HG03378 (cell line): ENCODE data around the gene PGAP6.
"Not testable (repeated sequence)": the region's sequence is repeated elsewhere in the genome, so short reads cannot be mapped to it uniquely, and the experiment has no call there.

ENCODE experiments used
- ATAC-seq: cut with Tn5 transposase; IDR thresholded peaks from one replicate; pipeline ENCODE4 v1.9.1; 2021; ENCODE audit warnings: mild to moderate bottlenecking, moderate library complexity; ENCODE audit not compliant: unreplicated experiment

Gene PGAP6

GRCh38 chr16:381789-382717, at the start of gene PGAP6:
PGAP6 (minus strand) TSS chr16:381978; CDS start chr16:381821, 157 bp downstream.
- ATAC-seq: no peak

- ATAC-seq: no peak
Observed at GRCh38 chr16:430904-431303, 49.1 kb upstream of the PGAP6 start.

DNA sequence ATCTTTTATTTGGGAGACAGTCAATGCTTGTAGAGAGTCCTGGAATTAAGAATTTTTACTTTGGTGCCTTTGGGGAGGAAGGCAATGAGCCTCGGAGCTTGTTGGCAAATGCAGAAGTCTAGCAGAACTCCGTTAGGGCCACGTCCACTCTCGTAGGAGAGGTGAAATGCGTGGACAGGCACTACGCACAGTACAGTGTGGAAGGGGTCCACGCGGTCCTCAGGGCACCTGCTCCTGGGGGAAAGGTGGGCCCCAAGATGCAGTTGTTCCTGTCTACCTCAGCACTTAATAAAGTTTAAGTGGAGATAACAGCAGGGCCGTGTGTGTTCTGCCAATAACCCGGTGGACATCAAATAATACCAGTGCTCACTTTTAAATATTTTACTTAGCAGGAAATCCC, 45.5 kb upstream of the PGAP6 start:
- no peak for ATAC-seq

DNA sequence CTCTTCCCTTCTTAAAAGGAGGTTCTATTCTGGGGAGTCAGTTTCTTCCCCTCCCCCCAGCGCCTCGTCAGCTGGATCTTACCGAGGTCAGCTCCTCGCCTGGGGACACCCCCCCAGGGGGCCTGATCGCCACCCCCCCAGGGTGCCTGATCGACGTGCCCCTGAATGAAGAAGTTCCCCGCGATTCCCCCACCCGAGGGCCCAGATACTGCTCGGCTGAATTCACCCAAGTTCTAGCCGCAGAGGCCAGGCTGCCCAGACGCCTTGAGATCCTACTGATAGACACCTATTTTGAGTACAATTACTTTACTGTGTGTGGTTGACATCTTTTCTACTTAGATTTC, 45.1 kb upstream of the PGAP6 start:
- ATAC-seq: no peak

DNA sequence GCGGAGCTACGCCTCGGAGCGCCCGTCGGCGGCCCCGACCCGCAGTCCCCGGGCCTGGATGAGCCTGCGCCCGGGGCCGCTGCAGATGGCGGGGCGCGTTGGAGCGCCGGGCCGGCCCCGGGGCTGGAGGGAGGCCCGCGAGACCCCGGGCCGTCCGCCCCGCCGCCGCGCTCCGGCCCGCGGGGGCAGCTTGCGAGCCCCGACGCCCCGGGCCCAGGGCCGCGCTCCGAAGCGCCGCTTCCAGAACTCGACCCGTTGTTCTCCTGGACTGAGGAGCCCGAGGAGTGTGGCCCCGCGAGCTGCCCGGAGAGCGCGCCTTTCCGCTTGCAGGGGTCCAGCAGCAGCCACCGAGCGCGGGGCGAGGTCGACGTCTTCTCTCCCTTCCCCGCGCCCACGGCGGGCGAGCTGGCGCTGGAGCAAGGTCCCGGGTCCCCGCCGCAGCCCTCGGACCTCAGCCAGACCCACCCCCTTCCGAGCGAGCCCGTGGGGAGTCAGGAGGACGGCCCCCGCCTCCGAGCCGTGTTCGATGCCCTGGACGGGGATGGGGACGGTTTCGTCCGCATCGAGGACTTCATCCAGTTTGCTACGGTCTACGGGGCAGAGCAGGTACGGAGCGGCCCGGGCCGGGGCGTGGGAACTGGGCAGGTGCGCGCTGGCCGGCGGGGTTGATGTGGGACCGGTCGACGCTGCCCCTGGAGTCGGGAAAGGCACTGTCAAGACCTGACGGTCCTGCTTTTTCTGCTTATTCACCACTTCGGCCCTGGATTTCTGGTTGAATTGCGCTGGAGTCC, 44.5 kb upstream of the PGAP6 start:
- ATAC-seq: no peak

- ATAC-seq: peak; percentile 12
Observed at GRCh38 chr16:425740-426114, 43.9 kb upstream of the PGAP6 start.

GRCh38 chr16:425082-425718, 43.4 kb upstream of the PGAP6 start, which contains the start of gene RAB11FIP3:
RAB11FIP3 (plus strand) TSS chr16:425649; CDS start chr16:426007, 358 bp downstream.
- peak; percentile 63 for ATAC-seq

DNA sequence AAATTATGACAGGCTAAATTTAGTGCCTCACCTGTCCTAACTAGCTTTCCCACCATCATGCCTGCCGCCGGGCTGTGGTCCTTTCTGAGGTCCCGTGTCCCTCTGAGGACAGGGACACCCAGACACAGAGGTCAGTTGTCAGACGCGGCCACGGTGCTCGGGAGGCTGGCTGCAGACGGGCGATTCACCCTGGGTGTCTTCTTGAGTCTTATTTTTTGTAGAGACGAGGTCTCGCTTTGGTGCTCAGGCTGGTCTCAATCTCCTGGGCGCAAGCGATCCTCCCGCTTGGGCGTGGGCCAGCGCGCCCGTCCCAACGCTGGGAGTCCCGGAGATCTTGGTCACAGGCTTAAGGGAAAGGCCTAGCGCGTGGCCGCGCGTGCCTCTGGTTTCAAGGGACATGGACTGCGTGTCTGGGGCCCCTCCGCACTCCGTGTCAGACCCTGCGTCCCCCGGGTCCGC, 42.9 kb upstream of the PGAP6 start:
- no peak for ATAC-seq

DNA sequence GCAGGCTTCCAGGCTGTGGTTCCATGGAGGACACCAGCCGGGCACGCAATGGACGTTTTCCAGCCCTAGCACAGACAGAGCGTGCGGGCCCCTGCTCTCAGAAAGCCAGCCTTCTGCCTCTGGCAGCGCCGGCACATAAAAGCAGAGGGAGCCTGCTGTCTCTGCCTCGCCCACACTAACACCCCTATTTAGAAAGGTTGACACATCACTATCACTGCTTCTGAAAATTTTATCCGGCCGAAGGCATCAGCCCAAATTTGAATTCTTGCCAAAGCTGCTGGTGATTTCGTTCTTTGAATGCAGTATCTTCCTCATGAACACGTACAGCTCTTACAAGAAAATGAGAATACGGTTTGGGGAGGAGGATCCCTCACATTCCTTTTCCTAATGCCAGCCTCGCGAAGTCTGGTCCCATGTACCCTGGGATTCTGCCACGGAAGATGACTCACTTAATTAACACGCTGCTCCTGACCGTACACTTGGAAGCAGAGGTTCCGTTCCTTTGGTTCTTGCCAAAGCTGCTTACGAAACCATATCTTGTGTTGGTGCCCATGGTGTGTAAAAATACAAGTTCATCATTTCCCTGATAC, 42.4 kb upstream of the PGAP6 start:
- no peak for ATAC-seq

GRCh38 chr16:422179-422578, 40.4 kb upstream of the PGAP6 start:
- ATAC-seq: not testable (repeated sequence)

- ATAC-seq: not testable (repeated sequence)
Observed at GRCh38 chr16:415170-415498, 33.4 kb upstream of the PGAP6 start.

DNA sequence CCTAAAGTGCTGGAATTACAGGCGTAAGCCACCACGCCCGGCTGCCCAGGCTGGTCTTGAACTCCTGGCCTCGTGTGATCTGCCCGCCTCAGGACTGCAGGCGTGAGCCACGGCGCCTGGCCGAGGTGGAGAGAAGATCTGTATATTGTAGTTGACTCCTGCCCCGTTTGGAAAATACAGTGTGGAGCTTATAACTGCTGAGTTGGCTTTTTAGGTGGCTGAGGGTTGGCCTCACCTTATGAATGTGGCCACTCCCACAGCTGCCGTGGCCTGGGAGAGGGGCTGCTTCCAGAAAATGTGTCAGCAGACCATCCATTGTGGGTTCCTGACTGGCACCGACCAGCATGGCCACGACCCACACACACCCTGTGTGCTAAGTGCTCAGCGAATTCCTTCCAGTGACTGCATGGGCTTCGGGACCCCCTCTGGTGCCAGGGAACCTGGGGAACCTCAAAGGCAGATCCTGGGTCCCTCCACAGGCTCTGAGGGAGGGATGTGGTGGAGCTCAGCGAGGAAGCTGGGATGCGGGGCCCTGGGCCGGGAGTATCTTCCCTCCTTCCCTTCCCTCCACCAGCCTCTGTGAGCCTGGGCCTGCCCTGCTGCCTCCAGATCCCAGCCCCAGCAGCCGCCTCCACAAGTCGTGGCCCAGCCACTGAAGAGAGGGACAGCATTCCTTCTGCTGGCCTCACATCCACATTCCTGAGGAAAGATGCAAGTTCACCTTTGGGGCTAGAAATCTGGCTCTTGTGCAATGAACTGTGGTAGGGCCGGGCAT, 32.8 kb upstream of the PGAP6 start:
- ATAC-seq: no peak

- ATAC-seq: no peak
Observed at GRCh38 chr16:411576-412265, 29.9 kb upstream of the PGAP6 start.

GRCh38 chr16:410516-411178, 28.9 kb upstream of the PGAP6 start:
- ATAC-seq: no peak

DNA sequence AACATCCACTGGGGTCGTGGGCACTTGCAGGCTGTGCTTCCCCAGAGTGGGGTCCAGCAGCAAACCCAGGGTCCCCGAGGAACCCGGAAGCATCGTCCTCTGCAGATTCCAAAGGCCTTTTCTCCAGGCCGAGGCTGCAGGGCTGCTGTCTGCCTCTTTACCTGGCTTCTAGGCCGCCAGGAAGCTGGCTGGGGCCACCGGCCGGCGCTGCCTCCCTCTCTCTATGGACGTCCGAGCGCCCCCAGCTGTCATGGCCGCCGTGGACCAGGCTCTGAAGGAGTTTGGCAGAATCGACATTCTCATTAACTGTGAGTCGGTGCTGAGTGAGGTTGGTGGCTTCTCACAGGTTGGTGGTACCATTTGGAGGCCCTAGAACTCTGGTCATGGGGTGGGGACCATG, 25.5 kb upstream of the PGAP6 start:
- ATAC-seq: no peak

DNA sequence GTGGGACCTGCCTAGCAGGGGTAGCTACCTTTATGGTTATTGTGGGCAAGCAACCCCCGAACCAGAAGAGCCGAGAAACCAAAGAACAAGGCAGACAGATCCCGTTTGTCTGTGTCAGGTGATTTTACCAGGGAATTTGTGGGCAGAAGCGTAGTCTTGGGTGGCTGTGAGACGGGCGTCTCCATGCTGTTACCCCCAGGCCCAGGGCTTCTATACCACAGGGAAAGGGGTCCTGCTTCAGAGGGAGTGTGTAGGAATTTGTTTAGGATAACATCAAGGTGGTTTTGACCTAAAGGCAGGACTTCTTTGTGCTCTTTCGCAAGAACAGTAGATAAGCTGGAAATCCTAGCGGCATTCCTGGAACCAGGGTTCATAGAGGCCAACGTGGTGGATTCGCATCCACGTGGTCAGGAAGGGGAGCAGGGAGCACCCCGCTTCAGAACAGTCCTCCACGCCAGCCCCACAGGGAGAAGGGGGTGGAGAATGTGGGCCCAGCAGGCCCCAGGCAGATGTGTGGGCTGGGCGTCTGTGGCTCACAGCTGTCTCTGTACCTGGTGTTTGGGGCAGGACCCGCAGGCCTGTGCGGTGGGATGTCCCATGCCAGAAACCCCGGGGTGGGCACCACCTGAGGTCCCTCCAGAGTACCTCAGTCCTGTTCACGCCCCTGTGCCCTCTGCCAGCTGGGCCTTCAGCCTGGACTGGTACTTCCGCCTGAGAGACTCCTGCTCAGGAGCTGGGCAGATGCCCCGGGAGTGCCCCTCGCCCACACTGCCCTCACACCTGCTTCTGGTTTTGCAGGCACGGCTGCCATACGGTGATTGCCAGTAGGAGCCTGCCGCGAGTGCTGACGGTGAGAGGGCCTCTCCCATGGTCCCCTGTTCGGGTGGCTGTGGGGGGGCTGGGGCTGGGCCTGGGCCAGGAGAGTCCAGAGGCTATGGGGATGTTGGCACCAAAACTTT, 24.0 kb upstream of the PGAP6 start:
- ATAC-seq: no peak

GRCh38 chr16:404971-405486, 23.3 kb upstream of the PGAP6 start:
- ATAC-seq: no peak
